Stimulated activated CD4-positive, alpha-beta T cell treated with anti-CD3 and anti-CD28 coated beads, Interleukin-12 subunit alpha, Interleukin-12 subunit beta, amount 100 ng/mL, for 4 hours (primary cell): Measurements from ENCODE around the gene NKIRAS2.
A peak's percentile ranks its signal among the peaks of the same experiment; 100 is the strongest.
"Not testable (repeated sequence)": the region's sequence is repeated elsewhere in the genome, so short reads cannot be mapped to it uniquely, and the experiment has no call there.

Source experiments
- DNase-seq: peaks from one replicate; pipeline ENCODE4 v3.0.0-alpha.2; 2020

Gene NKIRAS2

DNA sequence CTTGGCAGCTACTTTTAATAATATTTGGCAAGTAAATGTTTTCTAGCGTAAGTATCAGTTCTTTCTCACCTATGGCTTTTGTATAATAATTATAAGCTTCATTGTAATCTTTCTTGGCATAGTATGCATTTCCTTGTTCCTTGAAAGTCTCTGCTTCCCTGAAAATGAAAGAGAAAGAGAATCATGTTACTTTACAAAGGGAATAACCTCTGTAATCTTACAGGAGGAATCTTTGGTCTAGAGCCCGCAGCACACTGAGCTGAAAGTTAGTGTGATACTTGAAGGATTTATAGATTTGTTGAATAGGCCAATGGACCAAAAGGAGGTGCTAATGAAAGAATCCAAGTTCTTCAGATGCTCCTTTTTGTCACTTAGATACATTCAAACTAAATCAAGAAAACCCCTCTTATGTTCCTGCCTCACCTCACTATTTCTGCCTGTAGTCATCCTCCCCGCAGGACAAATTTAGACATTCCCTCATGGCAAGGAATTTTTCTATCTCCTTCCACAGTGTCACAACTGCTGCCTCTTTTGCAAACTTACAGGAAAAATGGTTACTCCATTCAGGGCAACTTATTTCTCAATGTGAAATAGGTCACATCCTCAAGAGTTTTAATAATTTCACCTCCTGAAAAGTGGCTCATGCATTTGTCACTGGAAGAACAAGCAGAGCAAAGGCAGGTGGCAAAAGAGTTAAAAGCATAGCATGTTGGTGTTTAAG is 19.3 kb upstream of the NKIRAS2 start:
- DNase-seq = no peak

DNA sequence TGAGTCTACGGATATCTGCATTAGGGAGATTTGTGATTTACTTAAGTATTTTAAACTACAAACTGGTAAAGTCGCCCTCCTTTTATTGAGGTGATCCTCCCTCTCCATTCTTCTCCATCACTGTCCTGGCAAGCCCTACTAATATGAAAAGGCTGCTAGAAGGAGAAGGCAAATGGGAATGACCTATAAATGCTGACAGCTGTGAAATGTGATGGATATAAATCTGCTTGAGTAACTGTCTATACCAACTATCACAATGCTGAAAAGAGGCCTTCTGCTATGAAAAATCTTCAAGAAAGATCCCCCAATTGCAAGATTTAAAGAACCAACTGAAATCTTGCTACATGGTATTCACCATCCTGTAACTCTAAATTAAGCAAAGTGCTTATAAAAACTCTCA is 18.2 kb upstream of the NKIRAS2 start:
- no peak for DNase-seq

DNA sequence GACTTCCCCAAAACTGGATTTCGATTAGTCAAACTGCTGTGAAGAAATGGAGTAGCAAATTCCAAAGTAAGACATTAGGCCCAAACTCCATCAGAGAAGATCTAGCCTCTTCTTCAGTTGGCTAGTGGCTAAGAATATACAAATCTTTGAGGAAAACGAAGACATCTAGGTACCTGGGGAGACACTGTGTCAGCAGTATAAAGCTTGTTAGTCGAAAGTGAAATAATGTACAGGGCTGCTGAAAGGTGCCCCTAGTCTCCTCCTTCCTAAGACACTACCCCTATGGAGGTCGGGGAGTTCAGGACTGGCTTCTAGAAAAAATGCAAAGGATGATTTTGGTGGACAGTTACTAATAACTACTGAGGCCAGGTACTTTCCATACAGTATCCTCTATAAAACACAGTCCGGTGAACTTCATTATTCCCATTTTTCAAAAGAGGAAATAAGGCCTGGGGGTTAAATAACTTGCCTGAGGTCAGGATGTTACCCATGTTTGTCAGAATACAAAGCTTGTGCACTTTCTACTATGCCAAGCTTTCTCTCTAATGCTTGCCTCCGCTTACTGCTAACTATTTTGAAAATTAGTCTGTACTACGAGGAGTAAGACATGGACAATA is 17.6 kb upstream of the NKIRAS2 start:
- DNase-seq = no peak

DNA sequence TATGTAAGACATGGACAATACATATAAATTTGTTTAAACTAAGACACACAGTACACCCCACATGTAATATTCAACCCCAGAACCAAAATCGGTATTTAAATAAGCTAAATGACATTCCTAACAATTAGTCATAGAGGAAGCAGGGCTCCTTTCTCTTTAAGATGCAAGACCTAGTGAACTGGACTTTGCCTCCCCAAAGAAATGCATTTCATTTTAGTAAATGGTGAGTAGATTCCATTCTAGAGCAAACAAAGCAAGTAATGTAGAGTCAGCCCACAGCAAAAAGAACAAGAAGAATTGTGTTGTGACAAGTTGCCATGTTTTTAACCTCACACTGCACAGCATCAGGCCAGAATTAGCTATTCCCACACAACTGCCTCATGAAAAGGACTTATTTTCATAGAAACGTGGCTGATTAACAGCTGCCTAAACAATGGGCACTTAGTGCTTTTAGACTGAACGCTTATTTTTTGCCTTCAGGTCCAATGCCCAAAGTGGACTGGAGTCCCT is 17.0 kb upstream of the NKIRAS2 start:
- DNase-seq = no peak

DNA sequence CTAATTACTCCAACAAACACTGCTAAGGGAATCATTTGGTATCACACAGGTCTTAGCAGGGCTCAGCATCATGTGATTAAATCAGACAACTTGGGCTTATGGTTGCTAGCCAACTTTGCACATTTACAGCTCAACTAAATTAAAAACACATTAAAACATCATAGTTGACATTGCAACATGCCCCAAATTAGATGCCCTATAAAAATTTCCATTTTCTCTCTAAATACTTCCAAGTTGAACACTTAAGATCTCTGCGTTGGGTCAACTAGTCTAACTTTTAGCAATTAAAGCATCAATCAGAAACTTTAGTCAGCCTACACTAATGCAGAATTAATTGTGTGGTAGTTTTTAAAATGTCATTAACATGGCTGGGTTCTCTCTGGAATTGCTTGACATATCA is 14.7 kb upstream of the NKIRAS2 start:
- DNase-seq = no peak

DNA sequence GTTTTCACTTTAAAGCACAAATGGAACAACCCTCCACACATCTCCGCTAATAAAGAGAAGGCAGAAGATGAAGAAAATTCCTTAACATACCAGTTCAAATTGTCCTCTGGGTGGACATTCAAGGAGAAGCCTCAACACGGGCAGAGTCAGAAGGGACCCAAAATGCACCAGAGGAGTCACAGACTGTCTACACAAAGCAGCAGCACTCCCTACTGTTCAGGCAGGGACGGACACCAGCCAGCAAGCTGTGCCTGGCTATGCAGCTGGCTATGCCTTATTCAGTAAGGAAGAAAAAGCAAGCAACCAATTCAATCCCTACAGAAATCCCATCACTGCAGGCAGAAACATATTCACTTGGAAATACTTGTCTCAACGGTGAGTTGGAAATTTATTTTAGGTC is 10.7 kb upstream of the NKIRAS2 start:
- DNase-seq = no peak

DNA sequence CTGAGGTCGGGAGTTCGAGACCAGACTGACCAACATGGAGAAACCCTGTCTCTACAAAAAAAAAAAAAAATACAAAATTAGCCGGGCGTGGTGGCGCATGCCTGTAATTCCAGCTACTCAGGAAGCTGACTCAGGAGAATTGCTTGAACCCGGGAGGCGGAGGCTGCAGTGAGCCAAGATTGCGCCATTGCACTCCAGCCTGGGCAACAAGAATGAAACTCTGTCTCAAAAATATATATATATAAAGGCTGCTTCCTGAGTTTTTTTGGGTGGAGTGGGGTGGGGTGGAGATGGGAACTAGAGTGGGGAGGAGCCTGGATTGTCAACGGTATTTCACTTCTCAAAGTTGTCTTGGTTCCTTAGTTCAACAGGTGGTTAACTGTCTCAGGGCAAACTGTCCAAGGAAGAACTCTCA is 9.6 kb upstream of the NKIRAS2 start:
- DNase-seq = not testable (repeated sequence)

DNA sequence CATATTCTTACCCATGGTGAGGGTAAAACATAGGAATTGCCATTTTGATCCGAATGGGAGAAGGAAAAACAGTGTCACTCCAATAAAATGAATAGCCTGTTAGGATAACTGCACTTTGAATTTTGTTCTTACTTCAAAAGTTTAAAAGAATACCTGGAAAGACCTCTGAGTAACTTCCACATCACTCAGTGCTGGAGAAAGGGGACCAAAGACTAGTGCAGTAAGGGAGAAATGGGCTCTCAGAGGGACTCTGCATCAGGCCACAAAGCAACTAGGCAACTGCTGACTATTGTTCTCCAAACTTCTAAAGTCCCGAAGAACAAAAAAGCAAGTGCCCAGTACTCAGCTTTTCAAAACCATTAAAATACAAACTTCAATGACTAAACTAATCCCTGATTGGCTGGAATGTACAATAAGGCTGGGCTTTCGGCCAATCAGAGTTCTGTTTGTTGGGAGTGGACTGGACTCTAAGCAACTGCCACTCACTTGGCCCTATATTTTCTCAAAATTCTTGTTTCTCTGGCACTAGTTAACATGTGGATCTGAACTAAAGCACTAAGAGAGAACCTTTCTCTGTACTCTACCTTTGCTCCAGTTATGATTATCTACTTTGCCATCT is 8.9 kb upstream of the NKIRAS2 start:
- no peak for DNase-seq

DNA sequence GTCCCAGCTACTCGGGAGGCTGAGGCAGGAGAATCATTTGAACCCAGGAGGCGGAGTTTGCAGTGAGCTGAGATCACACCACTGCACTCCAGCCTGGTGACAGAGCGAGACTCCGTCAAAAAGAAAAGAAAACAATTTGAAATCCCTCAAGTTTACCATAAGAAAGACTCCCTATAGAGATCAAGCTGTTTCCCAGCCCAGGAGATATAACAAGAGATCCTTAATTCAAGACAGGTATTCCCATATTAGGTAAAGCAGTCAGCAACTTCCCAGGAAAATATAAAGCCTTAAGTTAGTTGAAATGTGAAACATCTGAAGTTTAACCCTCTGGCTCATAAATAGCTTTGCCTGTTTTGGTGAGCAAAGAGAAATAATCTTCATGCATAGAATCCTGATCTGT is 7.5 kb upstream of the NKIRAS2 start:
- DNase-seq = not testable (repeated sequence)

DNA sequence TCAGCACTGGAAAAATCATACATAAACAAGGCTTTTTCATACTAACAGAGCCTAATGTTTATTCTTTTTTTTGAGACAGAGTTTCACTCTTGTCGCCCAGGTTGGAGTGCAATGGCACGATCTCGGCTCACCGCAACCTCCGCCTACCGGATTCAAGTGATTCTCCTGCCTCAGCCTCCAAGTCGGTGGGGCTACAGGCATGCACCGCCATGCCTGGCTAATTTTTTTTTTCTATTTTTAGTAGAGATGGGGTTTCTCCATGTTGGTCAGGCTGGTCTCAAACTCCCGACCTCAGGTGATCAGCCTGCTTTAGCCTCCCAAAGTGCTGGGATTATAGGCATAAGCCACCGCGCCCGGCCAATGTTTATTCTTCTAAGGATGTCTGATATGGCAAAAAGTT is 6.2 kb upstream of the NKIRAS2 start:
- DNase-seq = not testable (repeated sequence)

DNA sequence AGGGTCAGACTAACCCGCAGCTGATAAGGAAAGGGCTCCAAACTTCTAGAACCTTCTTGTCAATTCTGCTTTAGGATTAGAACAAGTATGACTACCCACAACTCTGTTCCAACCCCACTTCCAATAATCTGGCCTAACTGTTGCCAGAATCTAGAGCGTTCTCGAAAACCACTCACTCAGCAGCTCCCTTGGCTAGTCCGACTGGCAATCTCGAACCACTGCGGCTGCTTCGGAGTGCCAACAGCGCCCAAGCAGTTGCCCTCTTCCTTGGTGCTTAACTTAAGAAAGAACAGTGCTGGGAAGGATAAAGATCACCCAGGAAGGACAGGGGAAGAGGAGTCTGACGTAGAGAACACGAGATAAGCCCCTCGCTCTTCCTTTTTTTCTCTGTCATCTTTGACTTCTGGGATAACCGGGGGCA is 3.5 kb upstream of the NKIRAS2 start:
- no peak for DNase-seq

DNA sequence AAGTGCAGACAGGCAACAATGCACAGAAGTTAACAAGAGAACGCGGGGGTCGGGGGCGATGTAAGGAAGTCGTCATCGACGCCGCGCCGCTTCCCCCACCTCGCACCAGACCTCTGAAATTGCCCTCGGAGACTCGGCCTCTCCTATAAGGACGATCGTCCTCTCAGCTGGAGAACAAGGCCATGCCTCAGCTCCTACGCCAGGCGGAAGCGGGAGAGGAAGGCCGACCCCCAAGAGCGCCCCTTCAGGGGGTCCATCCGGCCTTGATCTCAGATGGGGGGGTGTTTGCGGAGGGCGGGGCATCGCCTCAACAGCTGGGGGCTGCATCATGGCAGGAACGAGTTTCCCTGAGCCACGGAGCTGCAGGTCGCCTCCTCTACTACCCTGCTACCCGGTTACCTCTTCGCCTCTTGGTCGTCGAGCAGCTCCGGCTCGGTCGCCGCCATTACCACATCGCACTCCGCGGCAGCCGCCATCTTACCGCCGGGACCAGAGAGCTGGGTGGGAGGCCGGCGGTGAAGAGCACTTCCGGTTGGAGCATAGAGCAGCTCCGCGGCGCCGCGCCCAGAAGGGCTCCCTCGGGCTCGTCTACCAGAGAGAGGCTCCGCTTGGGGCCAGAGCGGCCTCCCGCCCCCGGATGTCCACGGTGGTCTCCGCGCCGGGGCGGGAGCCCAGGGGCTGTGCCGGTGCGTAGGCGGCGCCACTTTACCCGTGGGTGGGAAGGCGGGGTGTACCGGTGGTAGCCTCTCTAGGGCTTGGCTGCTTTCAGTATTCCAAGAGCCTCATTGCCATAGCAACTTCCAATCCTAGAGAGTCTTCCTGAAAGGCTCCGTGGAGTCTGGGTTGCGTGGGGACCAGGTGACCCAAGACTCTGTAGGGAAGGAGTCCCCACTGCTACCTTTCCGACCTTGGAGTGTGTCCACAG is 2.7 kb upstream of the NKIRAS2 start, which contains the start of gene DNAJC7:
Gene DNAJC7, minus strand, starts transcription at position 499 of the 925 bp plus-strand sequence. Its CDS starts 23 bp downstream, at position 476.
- DNase-seq = peak; percentile 82

DNA sequence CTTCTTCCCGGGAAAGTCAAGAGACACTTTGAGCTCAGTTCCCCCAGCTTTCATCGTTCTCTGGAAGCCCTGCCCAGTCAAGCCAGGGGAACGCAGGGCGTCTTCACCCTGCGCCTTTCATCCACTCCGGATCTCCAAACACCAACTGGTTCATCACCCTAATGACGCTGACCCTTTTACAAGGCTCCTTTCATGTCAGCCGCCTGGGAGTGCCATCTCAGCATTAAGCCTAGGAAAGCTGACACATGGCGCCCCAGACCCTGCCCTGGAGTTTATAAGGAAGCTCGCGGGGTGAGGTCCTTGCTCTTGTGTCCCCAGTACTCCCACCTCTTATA is 2.1 kb upstream of the NKIRAS2 start:
- no peak for DNase-seq

DNA sequence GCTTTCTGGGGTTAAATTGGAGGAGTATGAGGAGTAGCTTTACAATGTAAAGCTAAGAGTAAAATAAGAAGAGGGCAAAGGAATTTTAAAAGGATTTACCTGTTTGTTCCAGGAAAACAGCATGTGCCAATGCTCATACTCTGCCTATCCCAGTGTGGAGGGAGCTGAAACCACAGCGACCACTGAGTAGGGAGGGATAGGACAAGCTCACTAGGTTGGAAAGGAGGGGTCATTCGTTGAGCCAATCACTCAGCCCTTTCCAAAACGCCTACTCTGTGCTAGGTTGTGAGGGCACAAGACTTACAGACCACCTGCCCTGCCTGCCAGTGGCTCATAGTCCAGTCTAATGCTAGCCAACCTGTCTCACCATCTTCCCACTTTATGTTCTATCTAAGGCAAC is 1.6 kb upstream of the NKIRAS2 start:
- DNase-seq = no peak

DNA sequence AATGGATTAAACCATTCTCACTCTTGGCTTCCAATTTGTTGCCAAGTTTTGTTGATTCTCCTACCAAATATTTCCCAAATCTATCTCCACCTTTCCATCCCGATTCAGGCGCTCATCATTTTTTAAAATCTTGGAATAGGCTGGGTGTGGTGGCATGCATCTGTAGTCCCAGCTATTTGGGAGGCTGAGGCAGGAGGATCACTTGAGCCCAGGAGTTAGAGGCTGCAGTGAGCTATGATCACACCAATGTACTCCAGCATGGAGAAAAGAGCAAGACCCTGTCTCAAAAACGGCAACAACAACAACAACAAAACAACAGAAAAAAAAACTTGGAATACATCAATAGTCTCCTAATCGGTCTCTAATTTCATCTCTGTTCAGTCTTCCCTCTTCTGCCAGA is 902 bp upstream of the NKIRAS2 start:
- no peak for DNase-seq

DNA sequence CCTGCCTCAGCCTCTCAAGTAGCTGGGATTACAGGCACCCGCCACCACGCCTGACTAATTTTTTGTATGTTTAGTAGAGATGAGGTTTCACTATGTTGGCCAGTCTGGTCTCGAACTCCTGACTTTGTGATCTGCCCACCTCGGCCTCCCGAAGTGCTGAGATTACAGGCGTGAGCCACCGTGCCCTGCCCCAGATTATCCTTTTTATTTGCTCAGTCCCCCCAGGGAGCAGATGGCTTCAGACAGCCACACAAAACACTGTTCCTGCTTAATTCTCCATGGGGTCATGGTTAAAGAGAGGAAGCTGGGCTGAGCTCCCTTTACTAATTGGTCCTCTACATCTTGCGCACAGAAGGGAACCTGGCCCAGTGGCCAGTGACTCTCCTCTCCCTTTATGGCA is 955 bp downstream of the NKIRAS2 start:
- not testable (repeated sequence) for DNase-seq

DNA sequence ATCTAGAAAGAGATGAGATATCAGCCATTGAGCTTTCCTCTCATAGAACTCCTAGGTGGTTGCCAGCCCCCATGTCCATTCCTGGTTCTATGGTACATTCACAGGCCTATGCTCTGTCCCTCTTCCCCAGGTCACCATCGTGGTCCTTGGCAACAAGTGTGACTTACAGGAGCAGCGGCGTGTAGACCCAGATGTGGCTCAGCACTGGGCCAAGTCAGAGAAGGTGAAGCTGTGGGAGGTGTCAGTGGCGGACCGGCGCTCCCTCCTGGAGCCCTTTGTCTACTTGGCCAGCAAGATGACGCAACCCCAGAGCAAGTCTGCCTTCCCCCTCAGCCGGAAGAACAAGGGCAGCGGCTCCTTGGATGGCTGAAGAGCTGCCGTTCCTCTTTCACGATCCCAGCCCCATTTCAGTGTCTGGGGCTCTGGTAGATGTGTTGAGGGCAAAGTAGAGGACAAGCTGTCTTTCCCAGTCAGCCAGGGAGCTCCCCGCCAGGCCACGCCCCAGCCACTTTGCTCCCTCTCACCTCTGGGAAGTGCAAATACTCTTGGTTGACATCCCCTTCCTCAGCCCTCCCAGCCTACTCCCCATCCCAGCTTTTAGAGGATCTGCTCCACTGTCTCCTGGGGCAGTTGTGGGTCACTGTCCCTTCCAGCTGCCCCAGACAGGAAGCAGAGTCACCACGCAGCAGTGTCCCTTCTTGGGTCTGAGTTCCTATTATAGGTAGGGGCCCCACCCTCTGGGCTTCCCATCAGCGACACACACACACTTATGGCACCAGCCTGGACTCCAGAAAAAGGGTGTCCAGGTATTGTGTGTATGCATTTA is 3.8 kb downstream of the NKIRAS2 start:
- DNase-seq = no peak

DNA sequence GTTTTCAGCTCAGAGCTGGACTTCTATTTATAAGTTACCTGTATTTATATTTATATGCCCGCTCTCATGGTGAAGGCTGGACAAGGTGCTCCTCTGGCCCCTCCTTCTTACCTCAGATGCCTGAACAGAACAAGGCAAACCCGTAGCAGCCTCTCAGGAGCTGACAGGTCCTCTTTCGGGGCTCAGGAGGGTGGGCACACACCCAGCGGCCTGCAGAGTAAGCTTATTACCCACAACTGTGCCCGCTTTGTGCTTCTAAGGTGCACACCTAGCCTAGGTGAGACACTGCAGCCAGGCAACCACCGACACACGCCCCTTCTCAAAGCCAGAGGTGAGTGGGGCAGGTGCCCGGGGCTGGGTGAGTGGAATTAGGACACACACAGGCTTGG is 5.3 kb downstream of the NKIRAS2 start:
- DNase-seq = no peak

DNA sequence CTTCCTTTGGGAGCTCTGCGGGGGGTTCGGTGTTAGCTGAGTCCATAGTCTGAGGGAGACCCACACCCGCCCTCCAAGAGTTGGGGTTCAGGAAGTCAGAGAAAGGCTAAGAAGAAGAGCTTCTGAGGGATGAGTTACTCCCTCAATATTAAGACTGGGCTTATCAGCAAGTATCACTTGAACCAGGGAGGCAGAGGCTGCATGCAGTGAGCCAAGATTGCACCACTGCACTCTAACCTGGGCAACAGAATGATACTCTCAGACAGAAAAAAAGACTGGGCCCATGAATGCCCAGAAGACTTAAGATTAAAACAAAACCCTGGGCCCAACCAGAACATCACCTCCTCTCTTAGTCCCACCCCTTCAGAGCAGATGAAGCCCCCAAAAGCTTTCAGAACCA is 6.0 kb downstream of the NKIRAS2 start:
- DNase-seq = no peak

DNA sequence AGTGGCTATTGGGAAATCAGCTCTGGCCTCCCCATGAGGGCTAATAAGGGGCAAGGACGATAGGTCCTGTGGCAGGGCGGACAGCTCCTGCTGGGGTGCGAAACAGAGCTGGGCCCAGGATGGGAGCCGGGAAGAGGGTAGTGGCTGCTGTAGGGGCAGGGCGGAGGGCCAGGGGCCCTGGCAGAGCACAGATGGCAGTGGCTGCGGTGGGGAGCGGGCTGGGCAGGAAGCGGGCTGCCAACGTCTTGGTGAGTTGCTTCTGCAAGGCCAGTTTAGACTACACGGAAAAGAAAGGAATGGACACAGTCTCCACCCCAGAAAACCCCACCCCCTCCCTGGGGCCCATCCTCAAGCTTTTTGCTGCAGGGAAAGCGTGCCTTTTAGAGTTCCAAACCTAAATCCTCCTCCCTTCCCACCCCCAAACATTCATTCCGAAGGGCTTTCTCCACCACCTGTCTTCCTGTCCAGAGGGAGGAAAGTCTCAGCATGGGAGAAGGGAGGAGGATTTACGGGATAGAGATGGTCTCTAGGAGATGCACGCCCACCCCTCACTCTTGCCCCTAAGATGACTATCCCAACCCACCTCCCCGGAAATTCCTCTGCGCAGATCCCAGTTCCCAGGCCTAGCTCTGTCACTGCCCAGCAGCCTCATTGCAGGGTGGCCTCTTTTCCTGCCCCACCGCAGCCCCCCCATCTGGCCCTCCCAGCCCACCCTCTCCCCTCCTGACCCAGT is 7.1 kb downstream of the NKIRAS2 start:
- no peak for DNase-seq

DNA sequence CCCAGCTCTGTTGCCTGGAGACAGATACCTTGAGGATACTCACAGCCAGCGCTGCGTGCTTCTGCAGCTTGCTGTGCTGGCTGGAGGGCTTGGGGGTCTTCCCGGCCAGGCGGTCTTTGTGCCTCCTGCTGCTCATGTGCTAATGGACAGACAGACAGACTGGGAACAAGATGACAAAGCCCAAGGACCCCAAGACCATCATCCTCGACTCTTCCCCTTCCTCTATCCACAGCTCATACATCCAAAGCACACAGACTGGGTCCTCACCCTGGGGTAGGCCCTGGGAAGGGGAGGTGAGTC is 7.7 kb downstream of the NKIRAS2 start:
- DNase-seq = no peak
